IMR-90 (cell line): ENCODE results near the gene PERM1. TPM values are rescaled to one million over a fixed set of nuclear protein-coding genes. Genes with fewer than 3 reads are reported as not detected.

Experiments used
- ATAC-seq: fragments of 200-7000 bp; cut with Tn5 transposase; 2 replicates; pipeline ENCODE4 v1.9.1; 2020; ENCODE audit warnings: low read depth, mild to moderate bottlenecking, moderate library complexity
- Bru-seq: library from RNA; stranded (reverse); fragments of 400-500 nt; gene quantifications from one replicate; lab custom pipeline; 2021; lab: Mats Ljungman, UMichigan
- BruChase-seq, 2 experiments: library from RNA; stranded (reverse); fragments of 400-500 nt; gene quantifications; one replicate each; lab custom pipeline; 2021; lab: Mats Ljungman, UMichigan
- BruUV-seq: library from RNA; stranded (reverse); fragments of 400-500 nt; replicated peaks from 2 replicates; lab custom pipeline; 2021; lab: Mats Ljungman, UMichigan
- CTCF ChIA-PET: fragments of 300-600 bp; formaldehyde crosslinking; extraction: SDS; loops from one replicate; lab custom pipeline; 2021; ENCODE audit warnings: antibody characterized with exemption; lab: Yijun Ruan, JAX
- POLR2A ChIA-PET: fragments of 300-600 bp; sonication (Branson Sonifier 250); formaldehyde crosslinking; loops from one replicate; lab custom pipeline; 2022; ENCODE audit warnings: antibody characterized with exemption; ENCODE audit not compliant: unreplicated experiment; lab: Charles Lee
- DNase-seq: peaks from one replicate; pipeline ENCODE4 v3.0.0; 2013
- H2AFZ ChIP-seq: replicated peaks from 2 replicates; pipeline ENCODE3; 2013; ENCODE audit warnings: low read length, mild to moderate bottlenecking; ENCODE audit not compliant: poor library complexity
- H2AK5ac ChIP-seq: 2 replicates; pipeline ENCODE4 v1.6.1; 2013; ENCODE audit warnings: low read depth, low read length, inconsistent platforms
- H2AK9ac ChIP-seq: replicated peaks from 2 replicates; pipeline ENCODE3; 2013; ENCODE audit warnings: mild to moderate bottlenecking, low read depth, low read length, moderate library complexity; ENCODE audit not compliant: poor library complexity
- H2BK120ac ChIP-seq: 2 replicates; pipeline ENCODE4 v1.6.1; 2013; ENCODE audit warnings: low read depth, low read length, inconsistent platforms
- H2BK15ac ChIP-seq: 3 replicates; pipeline ENCODE4 v1.6.1; 2013; ENCODE audit warnings: low read depth, low read length, inconsistent platforms
- H2BK20ac ChIP-seq: 2 replicates; pipeline ENCODE4 v1.6.1; 2013; ENCODE audit warnings: low read depth, mild to moderate bottlenecking, inconsistent platforms, low read length, moderate library complexity
- H2BK5ac ChIP-seq: 2 replicates; pipeline ENCODE4 v1.6.1; 2013; ENCODE audit warnings: mild to moderate bottlenecking, low read depth, low read length, inconsistent platforms; ENCODE audit not compliant: poor library complexity, severe bottlenecking
- H3K14ac ChIP-seq: replicated peaks from 2 replicates; pipeline ENCODE4 v1.6.1; 2013; ENCODE audit warnings: low read depth, low read length, inconsistent platforms
- H3K18ac ChIP-seq: 2 replicates; pipeline ENCODE4 v1.6.1; 2013; ENCODE audit warnings: low read depth, low read length, control low read depth
- H3K23ac ChIP-seq: 2 replicates; pipeline ENCODE4 v1.6.1; 2013; ENCODE audit warnings: low read depth, low read length, inconsistent platforms
- H3K27ac ChIP-seq: 2 replicates; pipeline ENCODE4 v1.5.1; 2013; ENCODE audit warnings: mild to moderate bottlenecking, control low read depth, low read length; ENCODE audit not compliant: insufficient read depth
- H3K27me3 ChIP-seq: 2 replicates; pipeline ENCODE4 v1.6.1; 2013; ENCODE audit warnings: low read length; ENCODE audit not compliant: control insufficient read depth, insufficient read depth
- H3K36me3 ChIP-seq: 2 replicates; pipeline ENCODE4 v1.6.1; 2013; ENCODE audit warnings: low read length, mixed read lengths; ENCODE audit not compliant: control insufficient read depth, insufficient read depth
- H3K4ac ChIP-seq: 2 replicates; pipeline ENCODE4 v1.6.1; 2013; ENCODE audit warnings: low read depth, low read length, inconsistent platforms
- H3K4me1 ChIP-seq: 2 replicates; pipeline ENCODE4 v1.6.1; 2013; ENCODE audit warnings: low read length, mixed read lengths; ENCODE audit not compliant: control insufficient read depth, insufficient read depth
- H3K4me2 ChIP-seq: 2 replicates; pipeline ENCODE4 v1.6.1; 2013; ENCODE audit warnings: low read depth, mild to moderate bottlenecking, control low read depth, low read length, moderate library complexity
- H3K4me3 ChIP-seq: 2 replicates; pipeline ENCODE4 v1.5.1; 2013; ENCODE audit warnings: low read depth, mild to moderate bottlenecking, control low read depth, low read length, moderate library complexity; ENCODE audit not compliant: insufficient read depth
- H3K56ac ChIP-seq: 2 replicates; pipeline ENCODE4 v1.6.1; 2013; ENCODE audit warnings: low read length, inconsistent platforms; ENCODE audit not compliant: insufficient read depth; ENCODE audit errors: extremely low read depth
- H3K79me1 ChIP-seq, 2 experiments: 2 replicates each; pipeline ENCODE4 v1.6.1; 2013; ENCODE audit warnings: low read length in 2 of 2, inconsistent platforms in 1 of 2, low read depth in 1 of 2
- H3K9ac ChIP-seq: 2 replicates; pipeline ENCODE4 v1.6.1; 2013; ENCODE audit warnings: low read depth, low read length, control low read depth
- H3K9me1 ChIP-seq: 2 replicates; pipeline ENCODE4 v1.6.1; 2013; ENCODE audit warnings: low read length, inconsistent platforms; ENCODE audit not compliant: insufficient read depth
- H3K9me3 ChIP-seq: 2 replicates; pipeline ENCODE4 v1.6.1; 2013; ENCODE audit warnings: low read length; ENCODE audit not compliant: control insufficient read depth, insufficient read depth
- H4K20me1 ChIP-seq: 2 replicates; pipeline ENCODE4 v1.6.1; 2013; ENCODE audit warnings: low read length, inconsistent platforms; ENCODE audit not compliant: insufficient read depth
- H4K5ac ChIP-seq: 2 replicates; pipeline ENCODE4 v1.6.1; 2013; ENCODE audit warnings: mild to moderate bottlenecking, low read depth, low read length, control low read depth
- H4K8ac ChIP-seq, 2 experiments: 2 replicates each; pipeline ENCODE4 v1.6.1; 2013; ENCODE audit warnings: low read depth in 2 of 2, low read length in 2 of 2, control low read depth in 1 of 2, inconsistent platforms in 1 of 2
- H4K91ac ChIP-seq: 2 replicates; pipeline ENCODE4 v1.6.1; 2013; ENCODE audit warnings: low read depth, low read length, inconsistent platforms; ENCODE audit not compliant: insufficient read depth
- BHLHE40 ChIP-seq: fragments of 150-350 bp; IDR thresholded peaks from 2 replicates; pipeline ENCODE4 v1.6.1; 2016; ENCODE audit warnings: mild to moderate bottlenecking, low read depth, low read length
- CEBPB ChIP-seq: IDR thresholded peaks from 2 replicates; pipeline ENCODE4 v1.6.1; 2012; ENCODE audit warnings: low read depth, low read length, improper control_type of control experiment
- FOS ChIP-seq: fragments of 150-350 bp; IDR thresholded peaks from 2 replicates; pipeline ENCODE4 v1.6.1; 2016; ENCODE audit warnings: low read depth, low read length
- RAD21 ChIP-seq: IDR thresholded peaks from 2 replicates; pipeline ENCODE4 v1.6.1; 2012; ENCODE audit warnings: low read length, improper control_type of control experiment
- RCOR1 ChIP-seq: IDR thresholded peaks from 2 replicates; pipeline ENCODE4 v1.6.1; 2012; ENCODE audit warnings: mild to moderate bottlenecking, low read length, improper control_type of control experiment; ENCODE audit not compliant: insufficient replicate concordance
- WGBS, 2 experiments: methylation state at CpG; one replicate each; pipeline versions ENCODE4 v1.1.5 to v1.1.7; 2013; ENCODE audit warnings: missing lambda C conversion rate in 2 of 2; ENCODE audit not compliant: insufficient read length in 1 of 2; ENCODE audit errors: extremely low coverage in 2 of 2; 5-methylcytosine and 5-hydroxymethylcytosine counted together
- dilution Hi-C: fragments of 300-500 bp; cut with HindIII; formaldehyde crosslinking; loops from one replicate; pipeline ENCODE4 v1.14.3; 2018; ENCODE audit warnings: low sequenced_read_pairs; ENCODE audit not compliant: unreplicated experiment
- in situ Hi-C: fragments of 300-500 bp; cut with MboI; formaldehyde crosslinking; loops from 3 replicates; pipeline ENCODE4 v1.14.3; 2019; ENCODE audit warnings: low sequenced_read_pairs, inconsistent platforms, mixed read lengths
- intact Hi-C: fragments of 100-400 bp; cut with micrococcal nuclease; formaldehyde crosslinking; loops from 2 replicates; pipeline ENCODE4 v1.10.0; 2022
- long read RNA-seq: library from polyadenylated mRNA; unstranded; transcript quantifications from one replicate; pipeline ENCODE4 v2.0.0, GENCODE V29; 2021; ENCODE audit not compliant: unreplicated experiment
- polyA plus RNA-seq, 3 experiments: library from polyadenylated mRNA; depleted of rRNA; stranded (reverse); fragments of >200 nt; gene quantifications; 2 replicates each; pipeline ENCODE4 v1.2.3, GENCODE V29; 2012; ENCODE audit warnings: low replicate concordance in 1 of 3
- total RNA-seq: library from RNA; depleted of rRNA; stranded (reverse); fragments of >200 nt; gene quantifications from 2 replicates; pipeline ENCODE4 v1.2.3, GENCODE V29; 2012; rRNA removed
- TF ChIP-seq, protein P1 (sequence below): fragments of 150-350 bp; IDR thresholded peaks from 2 replicates; pipeline ENCODE4 v1.6.1; 2017; ENCODE audit warnings: mild to moderate bottlenecking, antibody characterized with exemption, low read length, low read depth
- TF ChIP-seq, protein P2 (sequence below): conservative IDR thresholded peaks from 2 replicates; pipeline ENCODE4 v1.5.1; 2012; ENCODE audit warnings: mild to moderate bottlenecking, low read depth, low read length, improper control_type of control experiment

Gene PERM1
- total RNA-seq (not detected in 2 replicates), polyA plus RNA-seq (2012; rRNA removed) (not detected in 2 replicates), Bru-seq, nascent RNA (percentile 17 among the genes with signal in this experiment), BruChase-seq, experiment 1, labeled RNA remaining after a 6-hour chase (not detected), BruChase-seq, experiment 2, labeled RNA remaining after a 2-hour chase (percentile 10 among the genes with signal in this experiment)
- polyA plus RNA-seq (2012; cell fraction: cytosol; rRNA removed): not detected in 2 replicates
- 0.02 and 0.03 TPM in 2 replicates for polyA plus RNA-seq (2012; cell fraction: nucleus; rRNA removed; ENCODE audit: low replicate concordance)
- long read RNA-seq: 0 reads

DNA sequence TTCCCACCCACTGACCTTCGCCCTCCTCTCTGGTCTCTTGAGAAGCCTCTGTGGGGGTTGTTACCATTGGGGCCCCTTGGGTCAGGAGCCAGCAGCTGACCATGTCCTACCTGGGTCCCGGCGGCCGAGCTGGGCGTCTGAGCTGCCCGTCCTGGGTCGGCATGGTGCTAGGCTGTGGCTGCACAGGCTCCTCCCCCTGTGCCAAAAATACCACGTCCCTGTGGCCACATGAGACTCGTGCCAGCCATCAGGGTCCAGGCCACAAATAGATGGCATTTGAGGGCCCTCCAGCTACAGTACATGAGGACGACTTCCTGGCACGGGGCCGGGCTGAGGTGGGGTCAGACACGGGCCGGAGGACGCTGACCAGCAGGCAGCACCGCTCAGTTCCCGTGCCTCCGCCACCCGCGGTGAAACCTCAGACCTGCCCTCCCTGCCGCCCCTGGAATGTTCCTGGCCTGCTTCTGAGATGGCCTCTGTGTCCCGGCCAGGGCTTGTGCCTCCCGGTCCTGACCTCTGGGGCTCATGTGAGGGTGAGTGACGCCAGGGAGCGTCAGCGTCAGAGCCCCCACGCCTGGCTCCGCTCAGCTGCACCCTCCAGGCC lies at the start of gene PERM1:
TSS of gene PERM1 (minus strand) at position 139 of the 604 bp plus-strand sequence. CDS start 1,064 bp downstream, outside the sequence.
- Histone ChIP-seq H4K20me1 (no peaks in the 10 kb centered on the region; the same call in 1 of the 2 replicates), H3K4me2 (no peak within 1 kb of the TSS), H3K9me3 (no peaks in the 10 kb centered on the region), H3K36me3 (no peaks in the 10 kb centered on the region), H3K79me1 (no peaks in the 10 kb centered on the region), H3K27me3 (peaks cover 5% of the 10 kb centered on the region; the same call in 1 of the 2 replicates), H2BK5ac (no peak within 1 kb of the TSS), H3K4ac (no peak within 1 kb of the TSS), H4K91ac (no peak within 1 kb of the TSS), H3K27ac (no peak within 1 kb of the TSS), H3K23ac (no peak within 1 kb of the TSS), H3K14ac (no peak within 1 kb of the TSS), H3K9me1 (no peaks in the 10 kb centered on the region), H2AK9ac (peak within 1 kb of the TSS; percentile 37), H4K8ac (no peak within 1 kb of the TSS), H2AK5ac (no peak within 1 kb of the TSS; the same call in 1 of the 2 replicates), H3K4me1 (no peaks in the 10 kb centered on the region), H3K9ac (no peak within 1 kb of the TSS), H3K4me3 (no peak within 1 kb of the TSS), H3K56ac (no peak within 1 kb of the TSS), H2BK20ac (no peak within 1 kb of the TSS), H2AFZ (peak within 1 kb of the TSS; percentile 14), H2BK120ac (no peak within 1 kb of the TSS), H2BK15ac (no peak within 1 kb of the TSS), H3K18ac (no peak within 1 kb of the TSS), H4K5ac (no peak within 1 kb of the TSS)
- DNase-seq (no peak), ATAC-seq (no peak)
- BruUV-seq: no TSS peak
- in situ Hi-C loops: no loop called here
- intact Hi-C loops: loop anchor here (5.0 kb wide), 1 partner anchor 250 kb away; the partner anchor contains the start of genes B3GALT6 and SDF4
- no peak for TF ChIP-seq BHLHE40
- no peak for TF ChIP-seq CEBPB
- TF ChIP-seq, protein P1, sequence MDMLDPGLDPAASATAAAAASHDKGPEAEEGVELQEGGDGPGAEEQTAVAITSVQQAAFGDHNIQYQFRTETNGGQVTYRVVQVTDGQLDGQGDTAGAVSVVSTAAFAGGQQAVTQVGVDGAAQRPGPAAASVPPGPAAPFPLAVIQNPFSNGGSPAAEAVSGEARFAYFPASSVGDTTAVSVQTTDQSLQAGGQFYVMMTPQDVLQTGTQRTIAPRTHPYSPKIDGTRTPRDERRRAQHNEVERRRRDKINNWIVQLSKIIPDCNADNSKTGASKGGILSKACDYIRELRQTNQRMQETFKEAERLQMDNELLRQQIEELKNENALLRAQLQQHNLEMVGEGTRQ: no peak
- TF ChIP-seq, protein P2, sequence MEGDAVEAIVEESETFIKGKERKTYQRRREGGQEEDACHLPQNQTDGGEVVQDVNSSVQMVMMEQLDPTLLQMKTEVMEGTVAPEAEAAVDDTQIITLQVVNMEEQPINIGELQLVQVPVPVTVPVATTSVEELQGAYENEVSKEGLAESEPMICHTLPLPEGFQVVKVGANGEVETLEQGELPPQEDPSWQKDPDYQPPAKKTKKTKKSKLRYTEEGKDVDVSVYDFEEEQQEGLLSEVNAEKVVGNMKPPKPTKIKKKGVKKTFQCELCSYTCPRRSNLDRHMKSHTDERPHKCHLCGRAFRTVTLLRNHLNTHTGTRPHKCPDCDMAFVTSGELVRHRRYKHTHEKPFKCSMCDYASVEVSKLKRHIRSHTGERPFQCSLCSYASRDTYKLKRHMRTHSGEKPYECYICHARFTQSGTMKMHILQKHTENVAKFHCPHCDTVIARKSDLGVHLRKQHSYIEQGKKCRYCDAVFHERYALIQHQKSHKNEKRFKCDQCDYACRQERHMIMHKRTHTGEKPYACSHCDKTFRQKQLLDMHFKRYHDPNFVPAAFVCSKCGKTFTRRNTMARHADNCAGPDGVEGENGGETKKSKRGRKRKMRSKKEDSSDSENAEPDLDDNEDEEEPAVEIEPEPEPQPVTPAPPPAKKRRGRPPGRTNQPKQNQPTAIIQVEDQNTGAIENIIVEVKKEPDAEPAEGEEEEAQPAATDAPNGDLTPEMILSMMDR: no peak
- no peak for TF ChIP-seq RAD21
- no peak for TF ChIP-seq FOS
- TF ChIP-seq RCOR1: no peak
- ChIA-PET CTCF (no interaction called here), POLR2A (no interaction called here)
- WGBS, 2 experiments: 72% methylated on average over 20 of the region's 28 CpGs; no CpG with 5 or more reads in 1 of the 2 experiments
- dilution Hi-C loops: no loop called here
